ENCODE data around the gene DLX1.
"Not testable (repeated sequence)": the region's sequence is repeated elsewhere in the genome, so short reads cannot be mapped to it uniquely, and the experiment has no call there.

DLX1 gene

DNA sequence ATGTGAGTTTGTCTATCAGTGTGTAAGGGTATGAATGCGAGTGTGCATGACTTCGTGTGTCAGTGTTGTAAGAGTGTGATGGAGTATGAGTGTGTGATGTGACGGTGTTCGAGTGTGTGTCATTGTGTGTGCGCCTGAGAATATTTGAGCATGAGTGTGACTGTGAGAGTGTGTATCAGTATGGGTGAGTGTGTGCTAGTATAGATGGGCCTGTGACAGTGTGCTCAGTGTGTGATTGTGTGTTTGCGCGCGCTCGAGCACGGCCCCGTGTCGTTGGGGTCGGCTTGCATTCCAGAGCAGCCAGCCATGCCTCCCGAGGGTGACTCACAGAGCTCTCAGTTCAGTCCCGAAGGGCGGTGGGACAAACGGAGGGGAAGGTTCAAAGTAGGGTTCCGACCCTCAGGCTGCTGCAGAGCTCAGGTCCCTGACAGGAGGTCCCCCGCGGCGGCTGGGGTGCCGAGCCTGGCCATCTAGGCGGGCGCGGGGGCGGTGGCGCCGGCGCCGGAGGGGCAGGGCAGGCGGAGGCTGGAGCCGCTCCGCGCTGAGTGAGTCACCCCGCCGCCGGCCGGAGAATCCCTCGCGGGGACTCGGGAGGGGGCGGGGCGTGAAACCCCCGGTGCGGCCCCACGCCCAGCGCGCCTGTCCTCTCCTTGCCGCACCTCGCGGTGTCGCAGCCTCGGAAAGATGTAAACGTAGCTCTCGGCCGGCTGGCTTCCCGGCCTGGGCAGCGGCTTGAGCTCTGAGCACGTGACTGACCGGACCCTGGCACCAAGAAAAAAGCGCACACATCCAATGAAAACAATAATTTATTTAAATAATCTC is 13.6 kb downstream of the DLX1 start:
- DNase-seq (ENCODE audit: low read depth): no peak

DNA sequence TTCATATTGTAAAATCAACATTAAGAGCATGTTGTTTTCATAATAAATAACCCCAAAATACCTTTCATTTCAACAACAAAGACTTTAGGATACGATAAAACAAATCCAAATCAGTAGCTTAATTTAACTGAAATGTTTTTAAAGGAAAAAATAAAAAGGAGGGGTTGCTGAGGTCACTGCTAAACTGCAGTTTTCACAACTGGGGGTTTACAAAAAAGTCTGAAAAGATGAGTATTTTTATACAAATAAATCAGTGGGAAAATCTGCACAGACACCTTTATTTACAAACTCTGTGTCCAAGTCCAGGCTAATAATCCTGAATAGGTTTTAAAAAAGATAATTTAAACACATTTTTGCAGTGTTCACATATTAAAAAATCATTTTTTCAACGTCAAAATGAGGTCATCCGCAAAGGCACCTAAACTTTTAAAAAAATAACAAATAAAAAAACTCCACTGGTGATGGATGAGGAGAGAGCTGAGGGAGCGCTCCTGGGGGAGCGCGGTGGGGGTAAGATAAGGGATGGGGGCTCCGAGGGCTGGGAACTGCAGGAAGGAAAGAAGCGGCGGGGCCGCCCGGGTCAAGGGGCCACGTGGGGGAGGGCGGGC is 14.3 kb downstream of the DLX1 start:
- no peak for DNase-seq (ENCODE audit: low read depth)

DNA sequence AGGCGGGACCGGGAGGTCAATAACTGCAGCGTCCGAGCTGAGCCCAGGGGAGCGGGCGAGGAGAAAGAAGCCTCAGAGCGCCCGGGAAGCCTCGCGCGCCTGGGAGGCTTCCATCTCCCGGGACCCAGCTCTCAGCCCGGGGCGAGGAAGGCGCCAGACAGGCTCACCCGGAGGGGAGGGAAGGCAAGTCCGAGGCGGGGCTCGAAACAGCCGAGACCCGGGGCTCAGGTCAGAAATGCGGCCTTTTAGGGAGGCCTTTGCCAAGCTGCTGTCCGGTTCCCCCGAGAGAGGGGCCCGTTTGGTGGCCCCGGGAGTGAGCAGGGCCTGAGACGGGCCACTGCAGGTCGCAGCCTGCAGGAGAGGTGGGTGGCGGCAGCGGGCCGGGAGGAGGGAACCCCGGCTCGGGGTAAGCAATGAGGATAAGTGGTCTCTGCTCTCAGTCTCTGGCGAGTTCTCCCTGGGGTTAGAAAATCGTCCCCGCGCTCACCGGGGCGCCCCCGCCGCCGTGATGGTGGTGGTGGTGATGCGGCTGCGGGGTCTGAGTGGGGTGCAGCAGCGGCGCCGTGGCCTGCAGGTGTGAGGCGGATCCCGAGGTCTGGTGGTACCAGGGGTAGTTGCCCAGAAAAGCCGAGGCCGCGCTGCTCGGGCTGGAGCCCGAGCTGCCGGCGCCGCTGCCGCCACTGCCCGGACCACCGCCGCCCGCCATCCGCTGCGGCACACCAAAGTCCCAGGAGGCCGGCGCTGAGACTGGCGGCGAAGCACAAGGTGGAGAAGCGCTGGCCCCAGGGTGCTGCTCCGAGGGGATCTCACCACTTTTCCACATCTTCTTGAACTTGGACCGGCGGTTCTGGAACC is 15.0 kb downstream of the DLX1 start:
- no peak for DNase-seq (ENCODE audit: low read depth)

DNA sequence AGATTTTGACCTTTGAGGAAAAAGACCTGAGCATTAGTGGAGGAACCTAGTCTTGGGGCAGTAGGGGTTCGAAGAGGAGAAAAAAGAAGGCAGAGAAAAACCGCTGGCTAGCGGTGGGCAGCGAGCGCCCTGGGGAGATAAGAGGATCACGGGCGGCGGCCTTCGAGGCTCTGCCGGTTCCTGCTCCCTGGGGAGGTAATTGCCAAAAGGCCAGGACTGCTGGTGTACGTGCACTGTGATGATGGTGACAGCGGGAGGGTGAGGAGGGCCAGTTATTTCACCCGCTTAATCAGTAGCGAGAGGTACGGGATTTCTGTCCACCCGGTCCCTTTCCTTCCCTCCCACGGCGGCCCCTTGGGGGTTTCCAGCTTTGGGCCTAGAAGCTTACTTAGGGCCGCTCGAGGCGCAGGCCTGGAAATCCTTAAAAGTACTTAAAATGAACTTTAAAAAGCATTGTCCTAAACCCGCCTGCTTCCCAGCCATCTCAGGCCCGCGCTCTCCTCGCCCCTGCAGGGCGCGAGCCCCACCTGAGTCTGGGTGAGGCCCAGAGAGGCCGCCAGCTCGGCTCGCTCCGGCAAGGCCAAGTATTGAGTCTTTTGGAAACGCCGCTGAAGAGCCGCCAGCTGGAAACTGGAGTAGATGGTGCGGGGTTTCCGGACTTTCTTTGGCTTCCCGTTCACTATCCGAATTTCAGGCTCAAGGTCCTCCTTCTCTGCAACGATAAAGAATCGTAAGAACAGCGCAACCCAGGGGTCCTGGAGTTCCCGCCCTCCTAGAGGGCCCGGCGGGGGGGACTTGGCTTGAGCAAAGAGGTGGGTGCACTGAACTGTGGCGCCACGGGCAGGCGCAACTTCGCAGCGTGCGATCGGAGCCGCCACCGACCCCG is 15.9 kb downstream of the DLX1 start:
- DNase-seq (ENCODE audit: low read depth): no peak

DNA sequence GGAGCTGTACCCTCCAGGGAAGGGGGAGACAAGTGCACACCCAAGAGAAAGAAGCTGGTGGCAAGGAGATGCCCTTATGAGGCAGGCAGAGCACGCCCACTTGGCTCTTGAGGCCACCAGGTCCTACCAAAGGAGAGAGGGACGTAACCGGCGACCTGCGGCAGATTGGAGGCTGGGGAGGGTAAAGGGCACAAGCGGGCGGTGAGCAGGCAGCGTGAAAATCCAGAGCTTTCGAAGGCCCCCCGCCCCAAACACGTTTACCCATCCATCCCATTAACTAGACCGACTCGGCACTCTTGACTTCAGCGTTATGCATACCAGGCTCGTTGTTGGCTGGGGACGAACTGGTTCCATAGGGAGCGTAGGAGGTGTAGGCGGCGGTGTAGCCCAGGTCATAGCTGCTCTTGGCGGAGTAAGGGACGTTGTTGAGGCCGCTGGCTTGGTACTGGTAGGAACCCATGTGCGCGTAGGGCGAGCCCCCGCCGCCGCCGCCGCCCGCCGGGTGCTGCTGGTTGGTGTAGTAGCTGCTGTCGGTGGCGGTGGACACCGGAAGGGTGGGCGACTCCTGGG is 16.6 kb downstream of the DLX1 start:
- DNase-seq (ENCODE audit: low read depth): no peak

DNA sequence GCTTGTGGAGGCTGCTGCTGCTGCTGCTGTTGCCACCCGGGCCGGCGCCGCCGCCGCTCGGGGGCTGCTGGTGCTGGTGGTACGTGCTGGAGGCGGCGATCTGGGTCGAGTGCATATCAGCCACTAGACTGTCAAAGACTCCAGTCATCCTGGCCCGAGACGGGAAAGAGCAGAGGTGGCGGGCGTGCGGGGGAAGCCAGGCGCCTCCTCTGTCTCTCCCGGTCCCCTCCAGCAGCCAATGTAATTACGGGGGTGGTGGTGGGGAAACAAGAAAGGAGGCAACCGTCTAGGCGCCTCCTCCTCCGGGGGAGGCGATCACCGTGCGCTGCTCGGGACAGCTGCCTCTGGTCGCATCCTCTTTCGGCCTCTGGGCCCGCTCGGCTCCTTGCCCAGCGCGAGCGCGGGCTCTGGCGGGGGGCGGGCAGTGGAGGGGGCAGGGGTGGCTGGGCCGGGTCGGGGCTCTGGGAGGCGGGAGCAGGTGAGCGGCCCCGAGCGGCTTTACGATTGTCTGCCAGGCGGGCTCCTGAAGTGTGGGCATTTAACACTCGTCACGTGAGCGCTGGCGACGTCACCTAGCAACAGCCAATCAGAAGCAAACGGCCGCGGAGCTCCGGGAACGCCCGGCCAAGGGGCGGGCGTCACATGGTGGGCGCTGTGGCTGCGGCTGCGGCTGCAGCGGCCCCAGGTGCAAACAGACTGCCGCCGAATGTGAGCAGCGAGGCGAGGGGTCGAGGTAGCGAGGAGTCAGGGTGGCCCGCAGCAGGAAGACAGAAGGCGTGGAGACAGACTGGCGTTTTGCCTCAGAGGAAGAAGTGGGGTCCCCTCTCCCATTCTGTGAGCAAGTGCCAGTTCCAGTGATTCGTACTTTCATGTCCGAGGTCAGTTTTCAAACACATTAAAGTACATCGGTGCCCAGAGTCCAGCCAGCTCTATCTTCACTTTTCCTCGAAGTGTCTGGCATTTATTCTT is 17.4 kb downstream of the DLX1 start, which contains the start of gene DLX2:
TSS of gene DLX2 (minus strand) at position 510 of the 969 bp plus-strand sequence. CDS start at position 148, 362 bp downstream.
- peak; percentile 39 for DNase-seq (ENCODE audit: low read depth)

DNA sequence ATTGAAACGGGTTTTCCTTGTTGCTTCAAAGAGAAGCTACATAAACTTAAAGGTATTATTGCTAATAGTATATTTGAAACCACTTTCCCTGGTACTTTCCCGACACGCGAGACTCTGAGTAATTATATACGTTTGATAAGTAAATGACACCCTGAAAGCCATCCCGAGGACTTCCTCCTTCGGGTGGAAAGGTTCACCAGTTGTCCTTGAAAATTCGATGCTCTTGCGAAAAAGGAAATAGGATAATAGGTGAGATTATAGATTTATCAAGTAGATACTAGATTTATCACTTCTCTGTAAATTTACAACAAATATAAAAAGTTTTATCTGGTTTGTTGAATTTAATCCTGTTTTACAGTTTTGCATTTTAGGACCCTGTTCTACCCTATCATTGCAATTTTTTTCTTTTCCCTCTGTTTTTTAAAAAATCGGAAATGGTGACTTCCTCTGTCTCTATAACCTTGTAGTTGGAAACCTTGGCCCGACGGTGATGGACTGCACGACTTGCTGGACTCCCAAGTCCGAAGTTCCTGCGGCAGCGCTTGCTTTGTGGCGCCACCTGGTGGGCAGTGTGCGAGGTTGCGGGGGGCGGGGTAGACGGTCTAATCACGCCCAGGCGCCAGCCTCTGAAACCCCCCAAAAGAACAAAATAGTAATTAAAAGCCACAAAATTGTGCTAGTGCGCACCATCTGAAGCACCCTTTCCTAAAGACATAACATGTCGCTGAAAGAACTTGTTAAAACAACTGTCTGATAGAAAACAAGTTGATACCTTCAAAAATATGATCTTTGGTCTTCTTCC is 18.4 kb downstream of the DLX1 start:
- peak; percentile 57 for DNase-seq (ENCODE audit: low read depth)

DNA sequence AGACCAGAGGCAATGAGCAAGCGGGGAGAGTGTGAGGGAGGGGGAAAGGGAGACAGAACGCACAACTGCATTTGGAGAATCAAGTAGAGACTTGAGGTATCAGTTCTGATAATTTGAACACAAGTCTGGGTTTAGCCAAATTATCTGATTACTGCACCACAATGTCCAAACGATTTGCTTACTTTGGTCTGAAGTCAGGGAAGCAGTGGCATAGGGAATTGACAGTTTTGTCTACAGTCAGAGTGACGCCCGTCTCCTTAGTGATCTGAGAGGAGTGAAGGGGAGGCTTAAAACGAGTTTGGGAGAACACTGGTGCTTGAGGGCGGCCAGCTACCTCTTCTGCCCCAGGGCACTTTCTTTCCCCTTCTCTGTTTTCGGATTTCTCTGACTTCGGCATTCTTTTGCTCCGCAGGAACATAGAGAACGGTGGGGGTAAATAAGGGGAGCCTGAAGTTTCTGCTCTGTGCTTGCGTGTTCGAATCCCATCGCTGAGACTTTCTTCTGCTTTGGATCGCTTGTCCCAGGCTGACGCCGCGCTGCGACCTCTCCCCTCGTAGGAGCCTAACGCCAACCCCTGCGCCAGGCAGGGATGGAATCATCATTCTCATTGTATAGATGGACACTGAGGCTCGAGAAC is 20.3 kb downstream of the DLX1 start:
- DNase-seq (ENCODE audit: low read depth): no peak

DNA sequence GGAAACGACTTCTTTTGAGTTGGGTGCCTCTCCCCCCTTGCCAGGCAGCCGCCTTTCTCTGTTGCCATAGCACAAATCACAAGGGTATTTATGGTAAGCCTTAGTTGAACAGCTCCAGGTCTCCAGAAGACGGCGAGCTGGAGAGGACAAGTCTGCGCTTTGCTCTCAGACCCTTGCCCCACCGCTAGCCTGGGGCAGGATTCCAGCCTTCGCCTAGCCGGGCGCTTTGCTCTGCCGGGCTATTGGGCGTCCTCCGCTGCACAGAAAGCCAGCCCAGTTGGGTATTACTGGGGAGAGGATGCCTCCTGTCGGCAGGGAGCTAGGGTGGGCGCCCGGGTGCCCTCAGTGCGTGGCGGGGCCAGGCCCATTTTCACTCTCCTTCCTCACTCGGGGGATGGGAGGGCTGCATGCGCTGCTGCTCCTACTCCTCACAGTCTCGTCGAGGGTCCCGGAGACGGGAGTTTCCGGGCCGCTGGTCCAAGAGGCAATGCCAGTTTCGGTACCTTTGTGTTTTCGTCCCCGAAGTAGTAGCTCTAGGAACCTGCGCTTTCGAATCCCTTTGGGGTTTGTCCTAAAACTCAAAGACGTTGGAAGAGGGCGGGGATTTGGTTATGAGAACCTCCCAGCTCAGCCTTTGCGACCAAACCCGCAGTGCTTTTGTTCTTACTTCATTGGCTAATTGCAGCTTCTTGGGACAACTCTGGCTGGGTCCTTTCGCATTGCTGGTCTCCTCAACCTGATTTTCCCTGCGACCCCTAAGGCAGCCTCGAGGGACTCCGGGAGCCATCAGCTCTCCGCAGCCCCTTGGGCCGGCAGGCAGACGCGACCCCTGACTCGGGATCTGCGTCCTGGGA is 21.0 kb downstream of the DLX1 start:
- DNase-seq (ENCODE audit: low read depth): no peak

DNA sequence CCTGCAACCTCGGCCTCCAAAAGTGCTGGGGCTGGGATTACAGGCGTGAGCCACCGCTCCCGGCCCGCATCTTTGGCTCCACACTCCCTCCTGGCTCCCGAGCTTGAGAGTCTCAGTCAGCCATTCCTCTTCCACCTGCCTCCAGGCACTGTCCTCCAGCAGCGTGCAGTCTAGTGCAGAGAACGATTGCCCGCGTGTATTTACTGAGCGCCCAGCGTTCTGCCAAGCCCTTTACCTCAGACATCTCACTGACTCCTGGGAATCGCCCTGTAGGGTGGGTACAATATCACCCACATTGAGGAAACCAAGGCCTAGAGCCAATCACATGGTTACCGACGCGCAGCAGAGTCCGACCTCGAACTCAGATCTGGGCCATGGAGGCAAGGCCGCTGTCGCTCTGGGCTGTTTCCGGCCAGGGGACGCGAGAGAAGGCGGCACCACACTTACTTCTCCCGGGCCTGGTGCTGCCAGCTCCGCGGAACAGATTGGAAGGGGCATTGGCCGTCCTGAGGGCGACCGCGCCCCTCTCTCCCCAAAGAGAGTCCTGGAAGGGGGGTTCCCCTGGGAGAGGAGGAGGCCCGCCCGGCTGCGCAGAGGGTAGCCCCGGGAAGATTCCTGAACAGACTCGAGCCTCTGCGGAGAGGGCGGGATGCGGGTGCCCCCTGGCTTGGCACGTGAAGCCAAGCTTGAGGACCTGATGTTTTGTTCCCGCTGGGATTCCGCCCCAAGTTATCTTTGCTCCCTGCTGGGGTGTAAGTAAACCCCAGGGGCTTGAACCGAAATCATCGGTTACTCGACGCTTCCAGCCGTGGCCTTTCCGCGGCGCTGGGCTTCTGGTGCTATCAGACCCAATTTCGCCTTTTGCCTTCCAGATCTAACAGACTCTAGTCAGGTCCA is 22.6 kb downstream of the DLX1 start:
- no peak for DNase-seq (ENCODE audit: low read depth)

DNA sequence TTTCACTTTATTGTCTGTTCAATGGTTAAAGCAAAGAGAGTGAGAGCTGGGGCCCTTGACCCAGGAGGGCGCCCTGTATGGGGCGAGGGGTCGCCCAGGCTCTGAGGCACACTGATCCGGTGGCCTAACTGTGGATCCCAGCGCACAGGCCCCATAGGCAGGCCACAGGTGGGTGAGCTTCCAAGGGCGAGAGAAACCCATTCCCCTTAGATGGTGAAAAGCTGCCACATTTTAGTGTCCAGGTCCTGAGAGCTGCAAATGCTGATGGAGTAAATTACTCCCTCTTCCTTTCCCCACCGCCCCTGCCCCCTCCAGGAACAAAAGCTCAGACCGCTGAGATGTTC is 23.3 kb downstream of the DLX1 start:
- no peak for DNase-seq (ENCODE audit: low read depth)

DNA sequence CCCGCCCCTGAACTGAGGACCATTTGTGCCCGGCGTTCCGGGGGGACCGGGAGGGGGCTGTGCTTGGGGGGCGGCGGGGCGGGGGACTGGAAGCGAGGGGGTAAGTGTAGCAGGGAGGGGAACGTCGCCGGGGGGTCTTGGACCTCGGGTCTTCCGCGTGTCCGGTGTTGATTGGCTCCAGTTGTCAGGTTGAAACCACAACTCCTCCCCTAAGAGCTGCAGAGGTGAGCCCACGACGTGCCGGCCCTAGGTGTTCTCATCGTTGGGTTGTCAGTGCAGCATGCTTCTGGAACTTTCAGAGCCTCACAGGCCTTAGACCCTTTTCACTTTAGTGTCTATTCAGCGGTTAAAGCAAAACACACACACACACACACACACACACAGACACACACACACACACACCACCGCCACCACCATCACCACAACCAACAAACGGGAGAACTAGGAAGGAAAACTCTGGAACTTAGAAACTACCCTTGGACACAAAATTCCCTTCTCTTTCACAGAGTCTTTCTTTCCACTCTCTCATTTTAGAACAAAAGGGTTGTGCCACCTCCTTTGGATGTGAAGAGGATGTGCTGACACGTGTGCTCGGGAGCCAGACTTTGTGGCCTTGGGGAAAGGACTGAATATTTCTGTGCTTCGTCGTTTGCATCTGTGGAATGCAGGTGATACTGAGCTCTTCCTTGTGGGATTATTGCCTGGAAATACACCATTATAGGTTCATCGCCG is 24.1 kb downstream of the DLX1 start:
- no peak for DNase-seq (ENCODE audit: low read depth)

DNA sequence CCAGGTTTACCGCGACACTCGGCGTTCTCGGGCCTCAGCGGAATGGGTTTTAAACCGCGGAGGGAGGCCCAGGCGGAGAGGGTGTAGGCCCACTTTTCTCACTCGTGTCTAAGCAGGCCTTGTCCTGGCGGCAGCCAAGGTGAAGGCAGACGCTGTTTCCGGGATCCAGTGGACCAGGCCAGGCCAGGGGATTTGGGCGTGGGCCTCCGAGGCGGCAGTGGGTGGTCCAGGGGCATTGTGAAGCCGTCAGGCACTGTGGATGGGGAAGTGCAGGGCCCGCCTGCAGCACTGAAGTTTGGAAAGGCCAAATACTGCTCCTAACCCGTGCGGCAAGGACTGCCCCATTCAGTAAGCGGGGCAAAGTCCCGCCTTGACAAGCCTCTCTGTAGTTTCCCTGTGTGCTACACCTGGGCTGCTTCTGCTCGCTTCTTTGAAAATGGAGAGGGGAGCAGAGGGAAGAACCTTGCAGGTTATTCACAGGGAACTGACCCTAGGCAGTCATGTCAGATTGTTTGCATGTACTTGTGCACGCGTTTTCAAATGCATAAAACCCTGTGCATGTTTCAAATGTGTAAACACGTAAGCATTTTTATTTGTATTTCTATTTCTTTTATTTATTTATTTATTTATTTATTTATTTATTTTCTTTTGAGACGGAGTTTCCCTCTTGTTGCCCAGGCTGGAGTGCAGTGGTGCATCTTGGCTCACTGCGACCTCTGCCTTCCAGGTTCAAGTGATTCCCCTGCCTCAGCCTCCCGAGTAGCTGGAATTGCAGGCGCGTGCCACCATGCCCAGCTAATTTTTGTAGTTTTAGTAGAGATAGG is 24.9 kb downstream of the DLX1 start:
- no peak for DNase-seq (ENCODE audit: low read depth)

DNA sequence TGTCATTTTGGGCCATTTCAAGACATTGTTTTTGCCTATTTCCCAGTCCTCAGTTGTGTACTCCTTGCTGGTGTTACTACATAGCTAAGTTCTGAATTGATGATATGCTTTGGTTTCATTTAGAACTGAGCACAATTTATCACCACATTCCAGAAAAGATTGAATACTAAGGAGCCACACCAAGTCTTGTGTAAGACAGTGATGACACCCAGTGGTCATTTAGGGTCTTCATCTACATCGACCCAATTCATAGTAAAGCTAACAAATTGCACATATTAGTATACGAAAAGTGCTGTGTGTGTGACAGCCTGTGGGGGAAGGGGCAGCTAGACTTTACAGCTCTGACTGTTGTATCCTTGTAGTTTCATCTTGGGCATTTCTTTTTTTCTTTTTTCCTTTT is 28.3 kb downstream of the DLX1 start:
- DNase-seq (ENCODE audit: low read depth): no peak

DNA sequence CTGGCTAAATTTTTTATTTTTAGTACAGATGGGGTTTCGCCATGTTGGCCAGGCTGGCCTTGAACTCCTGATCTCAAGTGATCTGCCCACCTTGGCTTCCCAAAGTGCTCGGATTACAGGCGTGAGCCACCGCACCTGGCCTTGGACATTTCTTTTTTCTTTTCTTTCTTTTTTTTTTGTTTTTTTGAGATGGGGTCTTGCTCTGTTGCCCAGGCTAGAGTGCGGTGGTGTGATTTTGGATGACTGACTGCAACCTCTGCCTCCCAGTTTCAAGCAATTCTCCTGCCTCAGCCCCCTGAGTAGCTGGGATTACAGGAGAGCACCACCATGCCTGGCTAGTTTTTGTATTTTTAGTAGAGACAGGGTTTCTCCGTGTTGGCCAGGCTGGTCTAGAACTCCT is 28.9 kb downstream of the DLX1 start:
- not testable (repeated sequence) for DNase-seq (ENCODE audit: low read depth)
